Keratinocyte (primary cell): ENCODE results near the gene BABAM2. TPM values are rescaled to one million over a fixed set of nuclear protein-coding genes. Genes with fewer than 3 reads are reported as not detected.

Experiments
- DNase-seq: peaks from one replicate; pipeline ENCODE4 v3.0.0-alpha.2; 2011; ENCODE audit warnings: low read depth, missing footprints, low spot score
- FAIRE-seq: peaks from 2 replicates; lab custom pipeline; 2011; peaks lifted over from hg19 to GRCh38; lab: Jason Lieb, UNC
- H2AFZ ChIP-seq: 2 replicates; pipeline ENCODE4 v1.6.0; 2012; ENCODE audit warnings: low read length, control low read depth, inconsistent platforms; ENCODE audit not compliant: control insufficient read depth
- H3K27ac ChIP-seq: 2 replicates; pipeline ENCODE4 v1.5.1; 2011; ENCODE audit warnings: low read length; ENCODE audit not compliant: control insufficient read depth, insufficient read depth
- H3K27me3 ChIP-seq: 3 replicates; pipeline ENCODE4 v1.6.0; 2011; ENCODE audit warnings: low read length; ENCODE audit not compliant: control insufficient read depth, insufficient read depth; ENCODE audit errors: extremely low read depth
- H3K36me3 ChIP-seq, 2 experiments: 2 replicates in 1 of 2; 3 replicates in 1 of 2; pipeline ENCODE4 v1.5.1; 2011; ENCODE audit warnings: low read length in 2 of 2, mild to moderate bottlenecking in 1 of 2; ENCODE audit not compliant: control insufficient read depth in 2 of 2, insufficient read depth in 2 of 2; ENCODE audit errors: extremely low read depth in 1 of 2
- H3K4me1 ChIP-seq: 3 replicates; pipeline ENCODE4 v1.5.1; 2011; ENCODE audit warnings: low read length; ENCODE audit not compliant: control insufficient read depth, insufficient read depth; ENCODE audit errors: extremely low read depth
- H3K4me2 ChIP-seq: 3 replicates; pipeline ENCODE4 v1.6.0; 2011; ENCODE audit warnings: low read depth, low read length; ENCODE audit not compliant: control insufficient read depth, insufficient read depth; ENCODE audit errors: extremely low read depth
- H3K4me3 ChIP-seq, 3 experiments: fragments of 200-600 bp in 1 of 3; sonication (generic) in 1 of 3; 2 replicates in 2 of 3; 3 replicates in 1 of 3; pipeline ENCODE4 v1.5.1; 2011 to 2016; ENCODE audit warnings: low read length in 3 of 3, mild to moderate bottlenecking in 3 of 3, control low read depth in 2 of 3, inconsistent platforms in 1 of 3, low read depth in 1 of 3, mixed read lengths in 1 of 3, mixed run types in 1 of 3, moderate library complexity in 1 of 3; ENCODE audit not compliant: control insufficient read depth in 2 of 3, insufficient read depth in 2 of 3; ENCODE audit errors: extremely low read depth in 1 of 3
- H3K79me2 ChIP-seq: 2 replicates; pipeline ENCODE4 v1.6.0; 2012; ENCODE audit warnings: low read length; ENCODE audit not compliant: control insufficient read depth, insufficient read depth
- H3K9ac ChIP-seq: 3 replicates; pipeline ENCODE4 v1.6.0; 2011; ENCODE audit warnings: low read length; ENCODE audit not compliant: control insufficient read depth, insufficient read depth; ENCODE audit errors: extremely low read depth
- H3K9me1 ChIP-seq: 3 replicates; pipeline ENCODE4 v1.6.0; 2011; ENCODE audit warnings: low read length; ENCODE audit not compliant: control insufficient read depth, insufficient read depth; ENCODE audit errors: extremely low read depth
- H3K9me3 ChIP-seq: 2 replicates; pipeline ENCODE4 v1.5.1; 2012; ENCODE audit warnings: low read depth, low read length; ENCODE audit not compliant: control insufficient read depth
- H4K20me1 ChIP-seq: 3 replicates; pipeline ENCODE4 v1.6.0; 2011; ENCODE audit warnings: low read length; ENCODE audit not compliant: control insufficient read depth, insufficient read depth; ENCODE audit errors: extremely low read depth
- CTCF ChIP-seq, 3 experiments: IDR thresholded peaks in 1 of 3; conservative IDR thresholded peaks in 1 of 3; optimal IDR thresholded peaks in 1 of 3; 2 replicates in 2 of 3; 3 replicates in 1 of 3; pipeline versions ENCODE3 to v1.5.1; 2011; ENCODE audit warnings: low read length in 3 of 3, mild to moderate bottlenecking in 3 of 3, moderate library complexity in 2 of 3, control low read depth in 1 of 3, inconsistent platforms in 1 of 3; ENCODE audit not compliant: insufficient read depth in 2 of 3; ENCODE audit errors: extremely low read depth in 1 of 3
- EZH2 ChIP-seq: IDR thresholded peaks from one replicate; pipeline ENCODE4 v1.6.1; 2012; ENCODE audit warnings: inconsistent platforms, mild to moderate bottlenecking, low read length, moderate library complexity
- dilution Hi-C: fragments of 300-500 bp; cut with MboI; formaldehyde crosslinking; loops from one replicate; pipeline ENCODE4 v1.7.0; 2020; ENCODE audit warnings: low sequenced_read_pairs; ENCODE audit not compliant: extremely low pct_ligation_motif_present
- polyA plus RNA-seq, 5 experiments: library from polyadenylated mRNA; depleted of rRNA in 3 of 5; stranded (reverse) in 3 of 5; stranded (forward) in 1 of 5; unstranded in 1 of 5; fragments of >200 nt; gene quantifications; 1 replicate in 1 of 5; 2 replicates in 3 of 5; 3 replicates in 1 of 5; pipeline versions ENCODE4 v1.2.1 to v1.2.3, GENCODE V29; 2011 to 2012; ENCODE audit warnings: missing spikeins in 2 of 5, low read depth in 1 of 5, low replicate concordance in 1 of 5

BABAM2 gene
- polyA plus RNA-seq, 1 donor (not counting 4 experiments of a cell fraction or from before 2014, with no cell fraction given), result 29.8 TPM

- H3K9ac ChIP-seq, result no peak overlapping the region
- no peaks in the 10 kb centered on the region for H3K36me3 ChIP-seq
- no peak overlapping the region for H2AFZ ChIP-seq
- H3K4me3 ChIP-seq, result no peak overlapping the region
- no peaks in the 10 kb centered on the region for H3K4me1 ChIP-seq
- no peaks in the 10 kb centered on the region for H3K9me1 ChIP-seq
- TF ChIP-seq EZH2 (no peak), CTCF (optimal IDR thresholded peaks at IDR 0.05 in 1 of 3, IDR thresholded peaks at IDR 0.05 in 1 of 3, conservative IDR thresholded peaks at IDR 0.05 in 1 of 3; ENCODE audit: extremely low read depth in 1 of 3, insufficient read depth in 2 of 3, low read length in 3 of 3) (no peak)
- H3K79me2 ChIP-seq, result no peaks in the 10 kb centered on the region
- no peaks in the 10 kb centered on the region for H3K27me3 ChIP-seq
- dilution Hi-C loops, result no loop called here
- H4K20me1 ChIP-seq, result no peaks in the 10 kb centered on the region
- H3K9me3 ChIP-seq, result no peaks in the 10 kb centered on the region
- FAIRE-seq (no peak), DNase-seq (no peak)
- no peak overlapping the region for H3K27ac ChIP-seq
- H3K4me2 ChIP-seq, result no peak overlapping the region
Measured at GRCh38 chr2:28313220-28313784, 422.8 kb downstream of the BABAM2 start.

- H3K79me2 ChIP-seq, result no peaks in the 10 kb centered on the region
- DNase-seq, result no peak
- no peaks in the 10 kb centered on the region for H3K9me3 ChIP-seq
- H3K4me2 ChIP-seq, result no peak overlapping the region
- H2AFZ ChIP-seq, result no peak overlapping the region
- H3K9me1 ChIP-seq, result no peaks in the 10 kb centered on the region
- no peaks in the 10 kb centered on the region for H3K4me1 ChIP-seq
- H3K27me3 ChIP-seq, result no peaks in the 10 kb centered on the region
- TF ChIP-seq CTCF (optimal IDR thresholded peaks at IDR 0.05 in 1 of 3, IDR thresholded peaks at IDR 0.05 in 1 of 3, conservative IDR thresholded peaks at IDR 0.05 in 1 of 3; ENCODE audit: extremely low read depth in 1 of 3, insufficient read depth in 2 of 3, low read length in 3 of 3), result no peak
- no peak for TF ChIP-seq EZH2
- no peak overlapping the region for H3K4me3 ChIP-seq
- H3K9ac ChIP-seq, result no peak overlapping the region
- no peaks in the 10 kb centered on the region for H4K20me1 ChIP-seq
- no peak overlapping the region for H3K27ac ChIP-seq
- H3K36me3 ChIP-seq, result no peaks in the 10 kb centered on the region
- FAIRE-seq, result no peak
- dilution Hi-C loops, result no loop called here
Measured at GRCh38 chr2:28314968-28315367, 424.4 kb downstream of the BABAM2 start.
